Mesenchymal stem cell (in vitro differentiated cells and primary cell): ENCODE results near the gene WBP1L.

Experiments
- DNase-seq: peaks from one replicate; pipeline ENCODE4 v3.0.0-alpha.2; 2013
- H2AFZ ChIP-seq: one replicate; pipeline ENCODE4 v1.6.1; 2013; ENCODE audit warnings: low read depth, mild to moderate bottlenecking, control low read depth, inconsistent platforms, low read length, moderate library complexity
- H2AK5ac ChIP-seq: 2 replicates; pipeline ENCODE4 v1.6.1; 2013; ENCODE audit warnings: low read length, moderate library complexity, mild to moderate bottlenecking, inconsistent platforms; ENCODE audit not compliant: severe bottlenecking
- H2BK120ac ChIP-seq: one replicate; pipeline ENCODE4 v1.6.1; 2013; ENCODE audit warnings: low read depth, mild to moderate bottlenecking, inconsistent platforms, low read length, moderate library complexity
- H2BK12ac ChIP-seq, 2 experiments: one replicate each; pipeline ENCODE4 v1.6.1; 2013; ENCODE audit warnings: inconsistent platforms in 2 of 2, low read length in 2 of 2, mild to moderate bottlenecking in 2 of 2, moderate library complexity in 2 of 2, control low read depth in 1 of 2
- H2BK15ac ChIP-seq: one replicate; pipeline ENCODE4 v1.6.1; 2013; ENCODE audit warnings: mild to moderate bottlenecking, low read depth, inconsistent platforms; ENCODE audit not compliant: poor library complexity, severe bottlenecking
- H2BK5ac ChIP-seq: 2 replicates; pipeline ENCODE4 v1.6.1; 2013; ENCODE audit warnings: low read depth, mild to moderate bottlenecking, low read length, control low read depth, inconsistent platforms; ENCODE audit not compliant: poor library complexity, severe bottlenecking
- H3K14ac ChIP-seq, 2 experiments: one replicate each; pipeline ENCODE4 v1.6.1; 2013; ENCODE audit warnings: inconsistent platforms in 2 of 2, low read length in 2 of 2, control low read depth in 1 of 2, mild to moderate bottlenecking in 1 of 2, moderate library complexity in 1 of 2
- H3K18ac ChIP-seq, 2 experiments: one replicate each; pipeline ENCODE4 v1.6.1; 2013; ENCODE audit warnings: inconsistent platforms in 2 of 2, low read length in 2 of 2, control low read depth in 1 of 2, low read depth in 1 of 2, mild to moderate bottlenecking in 1 of 2
- H3K23ac ChIP-seq, 2 experiments: one replicate each; pipeline ENCODE4 v1.6.1; 2013; ENCODE audit warnings: inconsistent platforms in 2 of 2, low read length in 2 of 2, mild to moderate bottlenecking in 2 of 2, moderate library complexity in 2 of 2, control low read depth in 1 of 2
- H3K27ac ChIP-seq: 2 replicates; pipeline ENCODE4 v1.5.1; 2013; ENCODE audit warnings: mild to moderate bottlenecking, moderate library complexity, low read length, control low read depth, inconsistent platforms; ENCODE audit not compliant: poor library complexity, severe bottlenecking
- H3K27me3 ChIP-seq, 2 experiments: 2 replicates each; pipeline versions ENCODE4 v1.6.1 to v1.7.0; 2013; ENCODE audit warnings: low read length in 2 of 2, mild to moderate bottlenecking in 2 of 2, moderate library complexity in 2 of 2, control low read depth in 1 of 2, inconsistent platforms in 1 of 2; ENCODE audit not compliant: control insufficient read depth in 1 of 2, insufficient read depth in 1 of 2
- H3K36me3 ChIP-seq, 2 experiments: 2 replicates each; pipeline versions ENCODE4 v1.6.1 to v1.7.0; 2013; ENCODE audit warnings: low read length in 2 of 2, control low read depth in 1 of 2, inconsistent platforms in 1 of 2, low read depth in 1 of 2, mild to moderate bottlenecking in 1 of 2; ENCODE audit not compliant: insufficient read depth in 2 of 2, control insufficient read depth in 1 of 2
- H3K4ac ChIP-seq, 2 experiments: one replicate each; pipeline ENCODE4 v1.6.1; 2013; ENCODE audit warnings: inconsistent platforms in 2 of 2, low read length in 2 of 2, mild to moderate bottlenecking in 2 of 2, moderate library complexity in 2 of 2, control low read depth in 1 of 2, low read depth in 1 of 2
- H3K4me1 ChIP-seq: 2 replicates; pipeline ENCODE4 v1.6.1; 2013; ENCODE audit warnings: low read depth, low read length, control low read depth; ENCODE audit not compliant: control insufficient read depth, insufficient read depth
- H3K4me2 ChIP-seq: 2 replicates; pipeline ENCODE4 v1.6.1; 2013; ENCODE audit warnings: low read length, mild to moderate bottlenecking, inconsistent platforms; ENCODE audit not compliant: poor library complexity, severe bottlenecking
- H3K4me3 ChIP-seq, 2 experiments: 2 replicates each; pipeline versions ENCODE4 v1.5.1 to v1.7.0; 2013; ENCODE audit warnings: low read length in 2 of 2, mild to moderate bottlenecking in 2 of 2, control low read depth in 1 of 2, low read depth in 1 of 2; ENCODE audit not compliant: insufficient read depth in 1 of 2
- H3K79me1 ChIP-seq: replicated peaks from 2 replicates; pipeline ENCODE4 v1.6.1; 2013; ENCODE audit warnings: mild to moderate bottlenecking, control low read depth, low read length, inconsistent platforms; ENCODE audit not compliant: poor library complexity, severe bottlenecking
- H3K9ac ChIP-seq: 2 replicates; pipeline ENCODE4 v1.7.0; 2013; ENCODE audit warnings: mild to moderate bottlenecking, low read length, moderate library complexity
- H3K9me3 ChIP-seq: 2 replicates; pipeline ENCODE4 v1.7.0; 2013; ENCODE audit warnings: mild to moderate bottlenecking, low read length; ENCODE audit not compliant: control insufficient read depth
- H4K8ac ChIP-seq: one replicate; pipeline ENCODE4 v1.6.1; 2013; ENCODE audit warnings: inconsistent platforms, mild to moderate bottlenecking, low read length, moderate library complexity
- H4K91ac ChIP-seq: one replicate; pipeline ENCODE4 v1.6.1; 2013; ENCODE audit warnings: mild to moderate bottlenecking, low read length, inconsistent platforms
- WGBS: methylation state at CpG from one replicate; pipeline ENCODE4 v1.1.7; 2013; ENCODE audit warnings: mixed read lengths; 5-methylcytosine and 5-hydroxymethylcytosine counted together

WBP1L gene

GRCh38 chr10:102705531-102705930 is 38.2 kb upstream of the WBP1L start:
- no peaks in the 10 kb centered on the region for H3K9me3 ChIP-seq
- no peak overlapping the region for H3K4ac ChIP-seq
- H3K4me2 ChIP-seq: no peak overlapping the region
- H3K23ac ChIP-seq: no peak overlapping the region
- H2BK12ac ChIP-seq: no peak overlapping the region
- H3K14ac ChIP-seq: no peak overlapping the region
- H4K8ac ChIP-seq: no peak overlapping the region
- peak overlapping the region; percentile 7 for H2AK5ac ChIP-seq
- no peaks in the 10 kb centered on the region for H3K27me3 ChIP-seq
- peaks cover 0 to 7% of the 10 kb centered on the region in 2 experiments for H3K36me3 ChIP-seq
- H2AFZ ChIP-seq: no peak overlapping the region
- peaks cover 19% of the 10 kb centered on the region for H3K4me1 ChIP-seq
- H4K91ac ChIP-seq: no peak overlapping the region
- peaks cover 4% of the 10 kb centered on the region for H3K79me1 ChIP-seq
- H3K4me3 ChIP-seq: no peak overlapping the region
- no peak overlapping the region for H2BK15ac ChIP-seq
- peak overlapping the region; percentile 49 for H2BK5ac ChIP-seq
- H3K18ac ChIP-seq: no peak overlapping the region
- DNase-seq: no peak
- peak overlapping the region; percentile 90 for H3K27ac ChIP-seq
- 80% methylated on average over 2 of the region's 2 CpGs for WGBS
- no peak overlapping the region for H2BK120ac ChIP-seq
- no peak overlapping the region for H3K9ac ChIP-seq

- Histone ChIP-seq H2BK120ac (no peak overlapping the region), H3K4me2 (no peak overlapping the region), H3K18ac (no peak overlapping the region), H3K27ac (peak overlapping the region; percentile 80), H2AK5ac (peak overlapping the region; percentile 45), H3K79me1 (peaks cover 6% of the 10 kb centered on the region), H2BK12ac (no peak overlapping the region), H3K23ac (no peak overlapping the region), H2BK5ac (no peak overlapping the region), H2AFZ (no peak overlapping the region), H3K36me3 (no peaks in the 10 kb centered on the region), H3K4me1 (peaks cover 11% of the 10 kb centered on the region), H3K9ac (no peak overlapping the region), H3K9me3 (no peaks in the 10 kb centered on the region), H3K14ac (no peak overlapping the region), H2BK15ac (no peak overlapping the region), H4K91ac (no peak overlapping the region), H4K8ac (no peak overlapping the region), H3K4ac (no peak overlapping the region), H3K4me3 (no peak overlapping the region), H3K27me3 (no peaks in the 10 kb centered on the region)
- WGBS: no CpG with 5 or more reads among the region's 4 CpGs
- peak; percentile 92 for DNase-seq
Observed at GRCh38 chr10:102710609-102711008, 33.1 kb upstream of the WBP1L start.

- Histone ChIP-seq H3K9ac (peak overlapping the region; percentile 96), H3K9me3 (no peaks in the 10 kb centered on the region), H2BK12ac (no peak overlapping the region), H2BK5ac (no peak overlapping the region), H3K79me1 (peaks cover 13% of the 10 kb centered on the region), H3K4ac (peak overlapping the region in 1 of 2 experiments; percentile 75), H2AFZ (no peak overlapping the region), H3K23ac (no peak overlapping the region), H2BK15ac (no peak overlapping the region), H3K14ac (no peak overlapping the region), H3K27ac (no peak overlapping the region), H3K27me3 (no peaks in the 10 kb centered on the region), H4K8ac (no peak overlapping the region), H2BK120ac (no peak overlapping the region), H4K91ac (no peak overlapping the region), H2AK5ac (peak overlapping the region; percentile 59), H3K4me3 (peak overlapping the region in 1 of 2 experiments; percentile 91), H3K18ac (peak overlapping the region in 1 of 2 experiments; percentile 62), H3K4me1 (peaks cover 10% of the 10 kb centered on the region), H3K4me2 (peak overlapping the region; percentile 34), H3K36me3 (no peaks in the 10 kb centered on the region)
- no peak for DNase-seq
- WGBS: 97% methylated on average over 2 of the region's 4 CpGs
Observed at GRCh38 chr10:102712089-102712488, 31.7 kb upstream of the WBP1L start.

DNA sequence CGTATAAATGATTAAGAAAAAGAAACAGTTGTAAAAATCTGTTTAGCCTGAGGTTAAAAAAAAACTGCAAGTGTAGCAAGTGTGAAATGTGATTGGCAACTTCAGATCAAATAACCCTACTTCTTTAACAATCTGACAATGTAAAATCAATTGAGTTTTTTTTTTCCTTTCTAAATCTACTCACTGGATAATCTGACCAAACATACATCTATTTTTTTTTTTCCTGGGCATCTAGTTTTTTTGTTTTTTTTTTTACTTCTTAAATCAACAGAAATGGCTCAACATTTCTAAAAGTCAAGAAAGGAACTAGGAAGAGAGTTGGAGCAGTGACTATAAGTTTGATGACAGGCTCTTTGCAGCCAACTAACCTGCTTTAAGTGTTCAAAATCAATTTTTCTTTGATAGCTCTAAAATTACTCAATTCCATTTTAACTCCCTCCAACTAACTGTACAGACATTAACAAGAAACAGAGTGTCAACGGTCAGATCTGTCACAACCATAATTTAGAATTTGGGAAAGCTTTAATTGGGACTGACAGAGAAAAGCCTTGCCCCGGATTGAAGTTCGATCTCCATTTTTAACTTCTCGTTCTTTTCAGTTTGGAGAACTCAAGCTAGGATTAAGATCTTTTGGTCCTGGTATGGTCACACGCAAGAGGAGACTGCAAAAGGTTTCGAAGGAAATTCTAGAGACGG is 30.8 kb upstream of the WBP1L start:
- H2AK5ac ChIP-seq: no peak overlapping the region
- no peak for DNase-seq
- H3K18ac ChIP-seq: peak overlapping the region; percentile 91 to 98
- H3K4ac ChIP-seq: peak overlapping the region in 1 of 2 experiments; percentile 95
- H2BK5ac ChIP-seq: no peak overlapping the region
- no peaks in the 10 kb centered on the region for H3K9me3 ChIP-seq
- peak overlapping the region; percentile 92 for H3K27ac ChIP-seq
- H2BK15ac ChIP-seq: no peak overlapping the region
- H3K4me3 ChIP-seq: peak overlapping the region; percentile 84 to 91
- no peaks in the 10 kb centered on the region for H3K27me3 ChIP-seq
- peak overlapping the region; percentile 96 for H3K9ac ChIP-seq
- peaks cover 16% of the 10 kb centered on the region for H3K79me1 ChIP-seq
- peaks cover 11% of the 10 kb centered on the region for H3K4me1 ChIP-seq
- H4K91ac ChIP-seq: no peak overlapping the region
- H4K8ac ChIP-seq: no peak overlapping the region
- H3K36me3 ChIP-seq: peaks cover 0 to 6% of the 10 kb centered on the region in 2 experiments
- no peak overlapping the region for H2BK12ac ChIP-seq
- no peak overlapping the region for H2BK120ac ChIP-seq
- no peak overlapping the region for H2AFZ ChIP-seq
- 5% methylated on average over 5 of the region's 8 CpGs for WGBS
- H3K14ac ChIP-seq: no peak overlapping the region
- no peak overlapping the region for H3K23ac ChIP-seq
- H3K4me2 ChIP-seq: peak overlapping the region; percentile 68
